ENCODE results near the gene GDF9. TPM values are rescaled to one million over a fixed set of nuclear protein-coding genes. Genes with fewer than 3 reads are reported as not detected.

GDF9 gene
- total RNA-seq, 1 experiment from 2014 or later, result 0.59 TPM

DNA sequence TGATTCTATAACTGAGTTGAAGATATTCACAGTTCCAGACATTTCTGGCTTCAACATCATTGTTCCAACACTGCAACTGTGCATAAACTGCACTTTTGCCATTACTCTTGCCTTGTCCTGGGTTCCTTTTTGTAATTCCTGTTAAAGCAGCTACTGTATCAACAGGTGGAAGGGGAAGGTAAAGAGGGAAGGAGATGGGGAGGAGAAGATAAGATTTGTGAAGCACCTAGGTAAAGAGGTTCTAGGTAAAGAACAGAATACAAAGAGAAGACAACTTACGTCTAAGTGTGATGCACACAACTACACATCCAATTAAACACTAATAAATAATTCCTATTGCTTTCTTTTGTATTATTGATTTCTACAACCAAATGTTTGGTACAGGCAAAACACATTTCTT, 43.4 kb upstream of the GDF9 start:
- intact Hi-C loops (cut with micrococcal nuclease; ENCODE audit: unreplicated experiment), result loop anchor here (10.0 kb wide), 1 partner anchor 145 kb away; the partner anchor contains the start of gene HSPA4
- no TSS peak for BruUV-seq (replicated peaks)
- Mint-ChIP-seq H3K4me1 (ENCODE audit: low read depth, unreplicated experiment) (no peaks in the 10 kb centered on the region), H3K27ac (ENCODE audit: unreplicated experiment) (no peak overlapping the region), H3K4me3 (ENCODE audit: unreplicated experiment) (no peak overlapping the region), H3K36me3 (ENCODE audit: insufficient read depth, unreplicated experiment) (peaks cover 54% of the 10 kb centered on the region), H3K27me3 (ENCODE audit: insufficient read depth, unreplicated experiment) (no peaks in the 10 kb centered on the region), H3K9me3 (ENCODE audit: unreplicated experiment) (no peaks in the 10 kb centered on the region)
- POLR2A ChIA-PET, result no interaction called here
- H3K4me1 ChIP-seq, result no peaks in the 10 kb centered on the region
- H3K9me3 ChIP-seq, result no peaks in the 10 kb centered on the region
- H3K4me3 ChIP-seq (ENCODE audit: low read depth, low read length), result no peak overlapping the region
- TF ChIP-seq, protein P1, sequence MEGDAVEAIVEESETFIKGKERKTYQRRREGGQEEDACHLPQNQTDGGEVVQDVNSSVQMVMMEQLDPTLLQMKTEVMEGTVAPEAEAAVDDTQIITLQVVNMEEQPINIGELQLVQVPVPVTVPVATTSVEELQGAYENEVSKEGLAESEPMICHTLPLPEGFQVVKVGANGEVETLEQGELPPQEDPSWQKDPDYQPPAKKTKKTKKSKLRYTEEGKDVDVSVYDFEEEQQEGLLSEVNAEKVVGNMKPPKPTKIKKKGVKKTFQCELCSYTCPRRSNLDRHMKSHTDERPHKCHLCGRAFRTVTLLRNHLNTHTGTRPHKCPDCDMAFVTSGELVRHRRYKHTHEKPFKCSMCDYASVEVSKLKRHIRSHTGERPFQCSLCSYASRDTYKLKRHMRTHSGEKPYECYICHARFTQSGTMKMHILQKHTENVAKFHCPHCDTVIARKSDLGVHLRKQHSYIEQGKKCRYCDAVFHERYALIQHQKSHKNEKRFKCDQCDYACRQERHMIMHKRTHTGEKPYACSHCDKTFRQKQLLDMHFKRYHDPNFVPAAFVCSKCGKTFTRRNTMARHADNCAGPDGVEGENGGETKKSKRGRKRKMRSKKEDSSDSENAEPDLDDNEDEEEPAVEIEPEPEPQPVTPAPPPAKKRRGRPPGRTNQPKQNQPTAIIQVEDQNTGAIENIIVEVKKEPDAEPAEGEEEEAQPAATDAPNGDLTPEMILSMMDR (IDR thresholded peaks at IDR 0.05; ENCODE audit: insufficient read depth in 1 of 2, low read depth in 1 of 2, low read length in 1 of 2, severe bottlenecking in 1 of 2, unreplicated experiment in 1 of 2), result no peak
- H3K36me3 ChIP-seq (ENCODE audit: control insufficient read depth, insufficient read depth, low read length), result no peaks in the 10 kb centered on the region
- CTCF ChIA-PET, result interaction anchor here (0.7 kb wide), 1 partner anchor 153 kb away, joined by 4 read pairs; no protein-coding TSS in a partner anchor
- no peak for DNase-seq
- H3K27me3 ChIP-seq (replicated peaks; ENCODE audit: control insufficient read depth, insufficient read depth, low read length), result no peaks in the 10 kb centered on the region

DNA sequence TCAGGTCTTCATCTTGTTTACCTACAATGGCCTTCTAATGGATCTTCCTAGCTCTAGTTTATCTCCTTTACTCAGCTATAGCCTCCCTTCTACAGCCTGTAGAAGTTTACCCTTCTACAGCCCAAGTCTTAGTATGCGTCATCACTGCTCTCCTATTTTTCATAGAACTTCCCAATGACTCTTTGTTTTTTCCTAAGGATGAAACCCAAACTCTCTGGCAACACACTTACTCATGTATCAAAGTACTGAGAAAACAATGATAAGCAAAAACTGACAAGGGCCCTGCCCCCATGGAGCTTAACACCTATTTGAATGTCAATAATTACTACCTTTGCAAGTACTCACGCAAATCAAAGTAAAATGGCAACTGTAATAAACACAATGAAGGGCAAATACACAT, 40.9 kb upstream of the GDF9 start:
- Mint-ChIP-seq H3K27ac (ENCODE audit: unreplicated experiment) (no peak overlapping the region), H3K27me3 (ENCODE audit: insufficient read depth, unreplicated experiment) (no peaks in the 10 kb centered on the region), H3K4me3 (ENCODE audit: unreplicated experiment) (no peak overlapping the region), H3K9me3 (ENCODE audit: unreplicated experiment) (no peaks in the 10 kb centered on the region), H3K4me1 (ENCODE audit: low read depth, unreplicated experiment) (no peaks in the 10 kb centered on the region), H3K36me3 (ENCODE audit: insufficient read depth, unreplicated experiment) (peaks cover 53% of the 10 kb centered on the region)
- DNase-seq, result no peak
- POLR2A ChIA-PET, result no interaction called here
- BruUV-seq (replicated peaks), result no TSS peak
- H3K36me3 ChIP-seq (ENCODE audit: control insufficient read depth, insufficient read depth, low read length), result no peaks in the 10 kb centered on the region
- no peaks in the 10 kb centered on the region for H3K27me3 ChIP-seq (replicated peaks; ENCODE audit: control insufficient read depth, insufficient read depth, low read length)
- no peaks in the 10 kb centered on the region for H3K4me1 ChIP-seq
- no peak overlapping the region for H3K4me3 ChIP-seq (ENCODE audit: low read depth, low read length)
- H3K9me3 ChIP-seq, result no peaks in the 10 kb centered on the region
- CTCF ChIA-PET, result no interaction called here
- intact Hi-C loops (cut with micrococcal nuclease; ENCODE audit: unreplicated experiment), result loop anchor here (10.0 kb wide), 1 partner anchor 148 kb away; the partner anchor contains the start of gene HSPA4
- TF ChIP-seq, protein P1 (IDR thresholded peaks at IDR 0.05; ENCODE audit: insufficient read depth in 1 of 2, low read depth in 1 of 2, low read length in 1 of 2, severe bottlenecking in 1 of 2, unreplicated experiment in 1 of 2), result no peak

DNA sequence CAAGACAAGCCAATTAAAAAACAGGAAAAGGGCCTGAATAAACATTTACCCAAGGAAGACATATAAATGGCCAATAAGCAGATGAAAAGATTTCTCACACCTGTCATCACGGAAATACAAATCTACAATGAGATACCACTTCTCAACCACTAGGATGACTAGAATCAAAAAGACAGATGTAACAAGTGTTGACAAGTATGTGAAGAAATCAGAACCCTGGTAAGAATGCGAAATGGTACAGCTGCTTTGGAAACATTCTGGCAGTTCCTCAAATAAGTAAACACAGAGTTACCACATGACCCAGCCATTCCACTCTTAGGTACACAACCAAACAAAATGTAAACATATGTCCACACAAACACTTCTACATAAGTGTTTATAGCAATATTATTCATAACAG, 39.7 kb upstream of the GDF9 start:
- Histone ChIP-seq H3K4me1 (no peaks in the 10 kb centered on the region), H3K4me3 (ENCODE audit: low read depth, low read length) (no peak overlapping the region), H3K36me3 (ENCODE audit: control insufficient read depth, insufficient read depth, low read length) (no peaks in the 10 kb centered on the region), H3K9me3 (no peaks in the 10 kb centered on the region), H3K27me3 (replicated peaks; ENCODE audit: control insufficient read depth, insufficient read depth, low read length) (no peaks in the 10 kb centered on the region)
- Mint-ChIP-seq H3K36me3 (ENCODE audit: insufficient read depth, unreplicated experiment) (peaks cover 51% of the 10 kb centered on the region), H3K27ac (ENCODE audit: unreplicated experiment) (no peak overlapping the region), H3K4me1 (ENCODE audit: low read depth, unreplicated experiment) (no peaks in the 10 kb centered on the region), H3K4me3 (ENCODE audit: unreplicated experiment) (no peak overlapping the region), H3K27me3 (ENCODE audit: insufficient read depth, unreplicated experiment) (no peaks in the 10 kb centered on the region), H3K9me3 (ENCODE audit: unreplicated experiment) (no peaks in the 10 kb centered on the region)
- TF ChIP-seq, protein P1 (IDR thresholded peaks at IDR 0.05; ENCODE audit: insufficient read depth in 1 of 2, low read depth in 1 of 2, low read length in 1 of 2, severe bottlenecking in 1 of 2, unreplicated experiment in 1 of 2), result peak in 1 of 2 experiments; percentile 31
- ChIA-PET POLR2A (interaction anchor here (0.6 kb wide), 1 partner anchor 160 kb away, joined by 3 read pairs; no protein-coding TSS in a partner anchor), CTCF (no interaction called here)
- DNase-seq, result peak in 1 of 2 experiments; percentile 35
- no TSS peak for BruUV-seq (replicated peaks)
- intact Hi-C loops (cut with micrococcal nuclease; ENCODE audit: unreplicated experiment), result loop anchor here (10.0 kb wide), 1 partner anchor 149 kb away; the partner anchor contains the start of gene HSPA4

All from Caco-2 (cell line).